NCI-H2029 treated with DMSO at 0.1 percent for 48 hours (cell line): ENCODE measurements around the gene ZNF808.
"Not testable (repeated sequence)": the region's sequence is repeated elsewhere in the genome, so short reads cannot be mapped to it uniquely, and the experiment has no call there.

Experiments
- DNase-seq: peaks from one replicate; lab custom pipeline; 2025; lab: John Stamatoyannopoulos, UW

Gene ZNF808

GRCh38 chr19:52527134-52527955 lies at the start of gene ZNF808:
Gene ZNF808 (plus strand): TSS chr19:52527668. CDS start chr19:52543285, 15,617 bp downstream.
- DNase-seq: peak; percentile 84

GRCh38 chr19:52484111-52484743 lies 43.2 kb upstream of the ZNF808 start:
- DNase-seq: not testable (repeated sequence)

- not testable (repeated sequence) for DNase-seq
Measured at GRCh38 chr19:52485064-52485463, 42.4 kb upstream of the ZNF808 start.

- not testable (repeated sequence) for DNase-seq
Measured at GRCh38 chr19:52485561-52486240, 41.8 kb upstream of the ZNF808 start.

GRCh38 chr19:52492201-52492993 lies 35.1 kb upstream of the ZNF808 start:
- peak; percentile 2 for DNase-seq

- no peak for DNase-seq
Measured at GRCh38 chr19:52492994-52493470, 34.4 kb upstream of the ZNF808 start.

- DNase-seq: no peak
Measured at GRCh38 chr19:52494518-52494917, 33.0 kb upstream of the ZNF808 start.

GRCh38 chr19:52498571-52498970 lies 28.9 kb upstream of the ZNF808 start:
- no peak for DNase-seq

GRCh38 chr19:52500474-52500873 lies 27.0 kb upstream of the ZNF808 start:
- not testable (repeated sequence) for DNase-seq

GRCh38 chr19:52500991-52501390 lies 26.5 kb upstream of the ZNF808 start:
- not testable (repeated sequence) for DNase-seq

GRCh38 chr19:52507266-52507665 lies 20.2 kb upstream of the ZNF808 start:
- DNase-seq: no peak

- no peak for DNase-seq
Measured at GRCh38 chr19:52516191-52516590, 11.3 kb upstream of the ZNF808 start.

GRCh38 chr19:52518646-52519045 lies 8.8 kb upstream of the ZNF808 start:
- DNase-seq: no peak

- not testable (repeated sequence) for DNase-seq
Measured at GRCh38 chr19:52519175-52519574, 8.3 kb upstream of the ZNF808 start.

- DNase-seq: no peak
Measured at GRCh38 chr19:52520013-52520412, 7.5 kb upstream of the ZNF808 start.

GRCh38 chr19:52522551-52522950 lies 4.9 kb upstream of the ZNF808 start:
- DNase-seq: no peak

GRCh38 chr19:52524086-52524485 lies 3.4 kb upstream of the ZNF808 start:
- DNase-seq: no peak

GRCh38 chr19:52527956-52528351 lies 486 bp downstream of the ZNF808 start:
- DNase-seq: no peak

GRCh38 chr19:52532480-52532879 lies 5.0 kb downstream of the ZNF808 start:
- no peak for DNase-seq

GRCh38 chr19:52533901-52534300 lies 6.4 kb downstream of the ZNF808 start:
- DNase-seq: no peak

GRCh38 chr19:52535385-52535770 lies 7.9 kb downstream of the ZNF808 start:
- not testable (repeated sequence) for DNase-seq
